ENCODE results near the gene SSR3. TPM values are rescaled to one million over a fixed set of nuclear protein-coding genes. Genes with fewer than 3 reads are reported as not detected.
"Not testable (repeated sequence)": the region's sequence is repeated elsewhere in the genome, so short reads cannot be mapped to it uniquely, and the experiment has no call there.

The SSR3 gene
- total and polyA plus RNA-seq, 5 donors: 82.4 to 171 (median 140) TPM

DNA sequence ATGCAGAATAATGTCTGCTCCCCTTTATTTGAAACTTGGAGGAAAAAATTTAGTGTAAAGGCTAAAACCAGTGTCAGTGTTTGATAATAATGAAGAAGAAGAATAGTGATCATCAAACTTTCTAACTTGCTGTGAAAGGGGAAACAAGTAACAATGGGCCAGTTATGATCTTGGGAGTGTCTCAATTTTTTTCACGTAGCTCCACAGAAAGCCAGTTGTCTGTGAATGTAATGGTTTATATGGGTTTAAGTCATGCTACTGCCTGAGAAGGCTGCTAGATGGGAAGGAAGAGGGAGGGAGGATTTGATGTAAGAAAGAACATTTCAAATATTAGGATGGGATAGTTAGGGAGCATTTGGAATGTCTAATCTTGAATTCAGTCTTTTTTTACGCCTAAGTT is 21.1 kb upstream of the SSR3 start:
- intact Hi-C loops (cut with DNase I): no loop called here
- H3K27me3 ChIP-seq (ENCODE audit: control insufficient read depth, insufficient read depth): no peaks in the 10 kb centered on the region
- no peaks in the 10 kb centered on the region for H3K4me1 ChIP-seq (ENCODE audit: control insufficient read depth, insufficient read depth, low read length)
- no peaks in the 10 kb centered on the region for H3K9me3 ChIP-seq (ENCODE audit: control insufficient read depth, low read length)
- ATAC-seq (no peak), DNase-seq (no peak)
- WGBS: 75% methylated on average over 2 of the region's 2 CpGs
- H3K27ac ChIP-seq (ENCODE audit: low read length): no peak overlapping the region
- H3K4me3 ChIP-seq (ENCODE audit: low read length): no peak overlapping the region

DNA sequence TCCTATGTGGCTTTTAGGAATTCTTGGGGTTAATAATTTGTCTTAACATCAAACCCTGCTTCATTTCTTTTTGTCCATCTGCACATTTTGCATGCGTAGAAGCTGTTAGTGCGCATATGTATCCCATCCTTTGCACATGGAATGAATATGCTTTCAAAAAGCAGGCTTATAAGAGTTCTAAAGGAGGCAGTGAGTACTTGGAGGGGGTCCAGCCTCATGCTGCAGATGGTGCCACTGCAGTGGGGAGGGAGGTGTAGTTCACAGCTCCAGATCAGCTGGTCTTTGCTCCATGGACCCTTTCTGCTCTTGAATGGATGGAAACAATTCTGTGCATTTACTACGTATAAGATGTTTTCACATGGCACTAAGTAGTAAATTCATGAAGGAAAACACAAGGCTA is 20.7 kb upstream of the SSR3 start:
- Histone ChIP-seq H3K4me3 (ENCODE audit: low read length) (no peak overlapping the region), H3K9me3 (ENCODE audit: control insufficient read depth, low read length) (no peaks in the 10 kb centered on the region), H3K27ac (ENCODE audit: low read length) (no peak overlapping the region), H3K4me1 (ENCODE audit: control insufficient read depth, insufficient read depth, low read length) (no peaks in the 10 kb centered on the region), H3K27me3 (ENCODE audit: control insufficient read depth, insufficient read depth) (no peaks in the 10 kb centered on the region)
- no peak for DNase-seq
- 86% methylated on average over 3 of the region's 3 CpGs for WGBS
- ATAC-seq: no peak
- intact Hi-C loops (cut with DNase I): no loop called here

DNA sequence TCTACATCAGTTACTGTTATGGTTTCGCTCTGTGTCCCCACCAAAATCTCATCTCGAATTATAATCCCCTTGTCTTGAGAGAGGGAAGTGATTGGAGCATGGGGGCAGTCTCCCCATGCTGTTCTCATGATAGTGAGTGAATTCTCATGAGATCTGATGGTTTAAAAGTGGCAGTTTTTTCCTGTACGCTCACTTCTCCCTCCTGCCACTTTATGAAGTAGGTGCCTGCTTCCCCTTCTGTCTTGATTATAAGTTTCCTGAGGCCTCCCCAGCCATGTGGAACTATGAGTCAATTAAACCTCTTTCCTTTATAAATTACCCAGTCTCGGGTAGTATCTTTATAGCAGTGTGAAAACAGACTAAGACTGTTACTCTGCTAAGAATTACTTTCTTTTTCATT is 15.0 kb upstream of the SSR3 start:
- ATAC-seq; H3K9me3 ChIP-seq (ENCODE audit: control insufficient read depth, low read length); H3K27me3 ChIP-seq (ENCODE audit: control insufficient read depth, insufficient read depth); DNase-seq; H3K4me1 ChIP-seq (ENCODE audit: control insufficient read depth, insufficient read depth, low read length); H3K4me3 ChIP-seq (ENCODE audit: low read length); H3K27ac ChIP-seq (ENCODE audit: low read length); intact Hi-C loops (cut with DNase I): not testable (repeated sequence)
- WGBS: 70% methylated on average over 4 of the region's 4 CpGs

DNA sequence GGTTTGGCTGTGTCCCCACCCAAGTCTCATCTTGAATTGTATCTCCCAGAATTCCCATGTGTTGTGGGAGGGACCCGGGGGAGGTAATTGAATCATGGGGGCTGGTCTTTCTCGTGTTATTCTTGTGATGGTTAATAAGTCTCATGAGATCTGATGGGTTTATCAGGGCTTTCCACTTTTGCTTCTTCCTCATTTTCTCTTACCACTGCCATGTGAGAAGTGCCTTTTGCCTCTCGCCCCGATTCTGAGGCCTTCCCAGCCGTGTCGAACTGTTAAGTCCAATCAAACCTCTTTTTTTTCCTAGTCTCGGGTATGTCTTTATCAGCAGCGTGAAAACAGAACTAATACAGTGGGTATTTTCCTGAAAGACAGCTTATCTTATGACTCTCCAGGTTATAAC is 14.1 kb upstream of the SSR3 start:
- H3K27ac ChIP-seq (ENCODE audit: low read length); DNase-seq; H3K4me1 ChIP-seq (ENCODE audit: control insufficient read depth, insufficient read depth, low read length); intact Hi-C loops (cut with DNase I); H3K4me3 ChIP-seq (ENCODE audit: low read length); ATAC-seq; H3K27me3 ChIP-seq (ENCODE audit: control insufficient read depth, insufficient read depth); H3K9me3 ChIP-seq (ENCODE audit: control insufficient read depth, low read length): not testable (repeated sequence)
- WGBS: 80% methylated on average over 8 of the region's 8 CpGs

DNA sequence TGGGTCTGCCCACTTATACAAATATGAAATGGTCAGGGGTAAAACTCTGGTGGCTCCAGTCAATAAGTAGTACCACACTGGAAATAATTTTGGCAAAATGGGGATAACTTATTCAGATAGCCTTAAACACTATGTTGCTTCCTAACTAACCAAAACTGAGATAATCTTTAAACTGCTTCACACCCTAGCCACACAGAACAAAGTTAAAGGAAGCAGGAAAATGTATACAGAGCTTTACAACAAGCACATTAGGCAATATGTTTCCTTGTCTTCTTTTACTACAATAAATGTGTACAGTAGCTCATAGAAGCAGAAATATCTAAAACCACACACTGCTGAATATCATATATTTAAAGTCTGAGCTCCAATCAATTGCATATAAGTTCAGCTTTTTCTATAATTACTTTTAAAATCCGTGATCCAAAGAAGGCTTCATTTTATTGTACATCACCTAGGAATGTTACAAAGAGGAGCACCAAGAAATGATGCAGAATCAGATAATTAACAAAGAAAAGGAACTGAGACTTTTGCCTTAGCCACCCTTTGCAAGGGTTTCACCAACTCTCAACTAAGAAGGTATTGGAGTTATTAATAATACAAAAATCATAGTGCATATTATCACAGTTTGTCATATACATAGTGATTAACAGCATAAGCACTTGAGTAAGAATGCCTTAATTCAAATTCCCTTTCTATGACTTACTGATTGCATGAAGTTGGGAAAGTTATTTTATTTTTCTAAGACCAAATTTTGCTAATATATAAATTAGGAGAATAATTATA is 9.2 kb upstream of the SSR3 start:
- Histone ChIP-seq H3K27me3 (ENCODE audit: control insufficient read depth, insufficient read depth) (no peaks in the 10 kb centered on the region), H3K4me1 (ENCODE audit: control insufficient read depth, insufficient read depth, low read length) (no peaks in the 10 kb centered on the region), H3K9me3 (ENCODE audit: control insufficient read depth, low read length) (no peaks in the 10 kb centered on the region), H3K4me3 (ENCODE audit: low read length) (no peak overlapping the region), H3K27ac (ENCODE audit: low read length) (no peak overlapping the region)
- 64% methylated on average over 1 of the region's 1 CpG for WGBS
- intact Hi-C loops (cut with DNase I): no loop called here
- DNase-seq: no peak
- ATAC-seq: no peak

DNA sequence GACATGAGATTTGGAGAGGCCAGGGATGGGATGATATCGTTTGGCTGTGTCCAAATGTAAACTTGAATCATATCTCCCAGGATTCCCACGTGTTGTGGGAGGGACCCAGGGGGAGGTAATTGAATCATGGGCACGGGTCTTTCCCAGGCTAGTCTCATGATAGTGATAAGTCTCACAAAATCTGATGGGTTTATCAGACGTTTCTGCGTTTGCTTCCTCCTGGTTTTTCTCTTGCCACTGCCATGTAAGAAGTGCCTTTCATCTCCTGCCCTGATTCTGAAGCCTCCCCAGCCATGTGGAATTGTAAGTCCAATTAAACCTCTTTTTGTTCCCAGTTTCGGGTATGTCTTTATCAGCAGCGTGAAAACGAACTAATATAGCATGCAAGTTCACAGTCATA is 7.6 kb upstream of the SSR3 start:
- intact Hi-C loops (cut with DNase I); H3K9me3 ChIP-seq (ENCODE audit: control insufficient read depth, low read length); H3K27me3 ChIP-seq (ENCODE audit: control insufficient read depth, insufficient read depth); H3K27ac ChIP-seq (ENCODE audit: low read length); H3K4me3 ChIP-seq (ENCODE audit: low read length); H3K4me1 ChIP-seq (ENCODE audit: control insufficient read depth, insufficient read depth, low read length); ATAC-seq; DNase-seq: not testable (repeated sequence)
- 46% methylated on average over 8 of the region's 8 CpGs for WGBS

DNA sequence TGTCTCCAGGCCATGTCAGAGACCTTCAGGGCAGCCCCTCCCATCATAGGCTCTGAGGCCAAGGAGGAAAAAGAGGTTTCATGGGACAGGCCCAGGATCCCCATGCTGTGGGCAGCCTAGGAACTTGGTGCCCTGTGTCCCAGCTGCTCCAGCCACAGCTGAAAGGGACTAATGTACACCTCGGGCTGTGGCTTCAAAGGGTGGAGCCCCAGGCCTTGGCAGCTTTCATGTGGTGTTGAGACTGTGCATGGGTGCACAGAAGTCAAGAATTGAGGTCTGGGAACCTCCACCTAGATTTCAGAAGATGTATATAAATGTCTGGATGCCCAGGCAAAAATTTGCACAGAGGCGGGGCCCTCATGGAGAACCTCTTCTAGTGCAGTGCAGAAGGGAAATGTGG is 6.6 kb upstream of the SSR3 start:
- DNase-seq (no peak), ATAC-seq (no peak)
- no peaks in the 10 kb centered on the region for H3K27me3 ChIP-seq (ENCODE audit: control insufficient read depth, insufficient read depth)
- H3K27ac ChIP-seq (ENCODE audit: low read length): no peak overlapping the region
- 81% methylated on average over 2 of the region's 2 CpGs for WGBS
- no peak overlapping the region for H3K4me3 ChIP-seq (ENCODE audit: low read length)
- H3K9me3 ChIP-seq (ENCODE audit: control insufficient read depth, low read length): no peaks in the 10 kb centered on the region
- no peaks in the 10 kb centered on the region for H3K4me1 ChIP-seq (ENCODE audit: control insufficient read depth, insufficient read depth, low read length)
- intact Hi-C loops (cut with DNase I): no loop called here

DNA sequence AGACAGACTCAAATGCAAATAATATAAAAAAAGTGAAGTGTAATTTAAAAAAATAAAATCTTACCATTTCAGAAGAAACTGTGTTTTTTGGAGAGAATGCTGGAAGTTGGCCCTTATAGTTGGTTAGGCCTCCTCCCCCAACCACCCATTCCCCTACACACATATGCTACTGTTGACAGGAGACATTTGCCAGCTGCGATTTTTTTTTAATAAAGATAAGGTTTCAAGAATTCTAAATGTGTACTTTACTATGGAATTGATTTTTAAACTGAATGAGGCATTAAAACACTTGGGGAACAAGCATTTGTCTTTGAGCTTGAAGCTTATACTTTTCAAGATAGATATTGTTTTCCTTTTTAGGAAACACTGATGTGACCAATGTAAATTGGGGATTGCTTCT is 4.4 kb upstream of the SSR3 start:
- Histone ChIP-seq H3K4me1 (ENCODE audit: control insufficient read depth, insufficient read depth, low read length) (no peaks in the 10 kb centered on the region), H3K27ac (ENCODE audit: low read length) (no peak overlapping the region), H3K9me3 (ENCODE audit: control insufficient read depth, low read length) (no peaks in the 10 kb centered on the region), H3K4me3 (ENCODE audit: low read length) (no peak overlapping the region), H3K27me3 (ENCODE audit: control insufficient read depth, insufficient read depth) (no peaks in the 10 kb centered on the region)
- DNase-seq (no peak), ATAC-seq (no peak)
- WGBS: 18% methylated on average over 1 of the region's 1 CpG
- intact Hi-C loops (cut with DNase I): loop anchor here in 3 of 4 donors (10.0 kb wide), 2 partner anchors 115 to 525 kb away; partner anchors contain the start of gene TIPARP (in 2 of the 3)

DNA sequence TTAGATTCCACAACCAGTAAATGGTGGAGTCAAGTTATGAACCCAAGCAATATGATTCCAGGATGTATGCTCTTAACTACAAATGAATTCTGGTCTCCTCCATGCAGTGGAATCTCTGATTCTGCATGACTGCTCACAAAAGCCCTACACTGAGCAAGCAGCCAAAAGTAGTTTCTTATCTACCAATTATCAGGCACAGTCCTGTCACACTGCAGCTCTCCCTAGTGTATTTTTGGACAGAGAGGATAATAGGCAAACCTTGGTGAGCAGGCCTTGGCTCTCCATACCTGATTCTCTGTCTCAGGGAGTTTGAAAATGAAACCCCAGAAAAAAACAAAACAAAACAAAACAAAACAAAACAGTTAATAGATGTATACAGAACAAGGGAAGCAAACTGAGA is 3.5 kb upstream of the SSR3 start:
- H3K27me3 ChIP-seq (ENCODE audit: control insufficient read depth, insufficient read depth): no peaks in the 10 kb centered on the region
- H3K9me3 ChIP-seq (ENCODE audit: control insufficient read depth, low read length): no peaks in the 10 kb centered on the region
- no peaks in the 10 kb centered on the region for H3K4me1 ChIP-seq (ENCODE audit: control insufficient read depth, insufficient read depth, low read length)
- peak in 1 of 2 donors; percentile 31 for ATAC-seq
- no peak for DNase-seq
- no peak overlapping the region for H3K4me3 ChIP-seq (ENCODE audit: low read length)
- peak overlapping the region; percentile 41 for H3K27ac ChIP-seq (ENCODE audit: low read length)
- intact Hi-C loops (cut with DNase I): loop anchor here in 3 of 4 donors (10.0 kb wide), 2 partner anchors 116 to 526 kb away; partner anchors contain the start of gene TIPARP (in 2 of the 3)

DNA sequence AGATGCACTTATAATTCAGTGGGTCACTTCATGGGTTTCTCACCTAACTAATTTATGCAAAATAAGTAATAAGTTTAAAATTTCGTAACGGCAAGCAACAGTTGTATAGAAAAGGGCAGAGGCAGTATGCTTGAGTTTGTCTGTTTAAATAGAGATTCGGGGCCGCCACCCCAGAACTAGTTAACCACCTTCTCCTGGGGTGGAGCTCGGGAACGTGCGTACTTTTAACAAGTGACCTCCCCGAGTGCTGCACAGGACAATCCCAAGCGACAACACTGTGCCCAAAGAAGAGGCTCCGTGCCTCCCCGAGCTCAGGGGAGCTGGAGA is 439 bp downstream of the SSR3 start:
- ATAC-seq (no peak), DNase-seq (no peak)
- peaks cover 3% of the 10 kb centered on the region for H3K4me1 ChIP-seq (ENCODE audit: control insufficient read depth, insufficient read depth, low read length)
- under 1% methylated on average over 11 of the region's 11 CpGs for WGBS
- peak overlapping the region; percentile 96 for H3K27ac ChIP-seq (ENCODE audit: low read length)
- intact Hi-C loops (cut with DNase I): loop anchor here in 3 of 4 donors (10.0 kb wide), 2 partner anchors 120 to 530 kb away; partner anchors contain the start of gene TIPARP (in 2 of the 3)
- H3K4me3 ChIP-seq (ENCODE audit: low read length): peak overlapping the region; percentile 77
- no peaks in the 10 kb centered on the region for H3K9me3 ChIP-seq (ENCODE audit: control insufficient read depth, low read length)
- H3K27me3 ChIP-seq (ENCODE audit: control insufficient read depth, insufficient read depth): no peaks in the 10 kb centered on the region

DNA sequence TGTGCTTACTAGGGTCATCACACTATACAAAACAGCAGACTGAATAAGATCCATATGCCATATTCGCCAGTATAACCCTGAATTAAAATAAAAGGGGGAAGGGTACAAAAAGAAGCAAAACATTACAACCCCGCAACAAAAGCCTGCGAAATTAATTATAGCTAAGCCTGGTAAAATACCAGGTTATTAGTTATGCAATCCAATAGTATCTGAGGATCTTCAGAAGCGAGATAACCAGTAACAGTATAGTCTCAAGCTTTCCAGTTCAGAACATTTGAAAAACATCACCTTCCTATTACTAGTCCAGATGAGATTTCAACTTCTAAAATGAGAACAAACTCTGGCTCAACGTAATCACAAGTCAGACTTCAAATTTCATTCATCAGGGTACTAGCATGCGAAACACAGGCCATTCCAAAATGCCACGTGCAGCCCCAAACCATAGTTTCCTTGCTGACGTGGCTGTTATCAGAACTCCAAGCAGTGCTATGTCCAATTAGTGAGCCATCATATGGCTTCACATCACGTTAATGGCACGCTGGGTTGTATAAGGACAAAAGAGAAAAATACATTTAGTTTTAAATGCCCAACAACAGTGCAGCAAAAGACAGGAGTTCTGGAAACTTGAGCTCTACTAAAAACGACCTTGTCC is 1.1 kb downstream of the SSR3 start:
- Histone ChIP-seq H3K27ac (ENCODE audit: low read length) (peak overlapping the region; percentile 71), H3K4me1 (ENCODE audit: control insufficient read depth, insufficient read depth, low read length) (peaks cover 3% of the 10 kb centered on the region), H3K27me3 (ENCODE audit: control insufficient read depth, insufficient read depth) (no peaks in the 10 kb centered on the region), H3K9me3 (ENCODE audit: control insufficient read depth, low read length) (no peaks in the 10 kb centered on the region), H3K4me3 (ENCODE audit: low read length) (peak overlapping the region; percentile 77)
- 26% methylated on average over 11 of the region's 11 CpGs for WGBS
- DNase-seq: no peak
- intact Hi-C loops (cut with DNase I): loop anchor here in 3 of 4 donors (10.0 kb wide), 2 partner anchors 121 to 531 kb away; partner anchors contain the start of gene TIPARP (in 2 of the 3)
- peak in 1 of 2 donors; percentile 22 for ATAC-seq

Measured in right cardiac atrium (tissue), 5 donors.